B cell (primary cell): Measurements from ENCODE around the gene CSNK1G1. TPM values are rescaled to one million over a fixed set of nuclear protein-coding genes. Genes with fewer than 3 reads are reported as not detected.

Source experiments
- ATAC-seq: fragments of 200-7000 bp; cut with Tn5 transposase; one replicate; pipeline ENCODE4 v1.10.0; 2021; ENCODE audit warnings: low read depth, mild to moderate bottlenecking, moderate number of reproducible peaks, moderate library complexity
- CTCF ChIA-PET: fragments of 350-600 bp; sonication (Branson Sonifier 250); formaldehyde crosslinking; loops from one replicate; lab custom pipeline; 2021; ENCODE audit warnings: antibody characterized with exemption, inconsistent platforms; lab: Charles Lee
- POLR2A ChIA-PET: fragments of 350-600 bp; sonication (Branson Sonifier 250); formaldehyde crosslinking; loops from one replicate; lab custom pipeline; 2021; ENCODE audit warnings: antibody characterized with exemption; lab: Charles Lee
- DNase-seq: peaks from one replicate; pipeline ENCODE4 v3.0.0; 2013
- H2AFZ ChIP-seq: 2 replicates; pipeline ENCODE4 v1.6.1; 2012; ENCODE audit warnings: mild to moderate bottlenecking, low read depth, low read length; ENCODE audit not compliant: insufficient read depth, poor library complexity, severe bottlenecking
- H3K27ac ChIP-seq, 2 donors: 1 replicate in 1 of 2; 2 replicates in 1 of 2; pipeline ENCODE4 v1.5.1; 2012 to 2013; ENCODE audit warnings: low read length in 2 of 2, mild to moderate bottlenecking in 2 of 2, moderate library complexity in 1 of 2
- H3K27me3 ChIP-seq, 4 experiments: fragments of 200-600 bp in 1 of 4; sonication (generic) in 1 of 4; replicated peaks in 1 of 4; 1 replicate in 2 of 4; 2 replicates in 2 of 4; pipeline versions ENCODE4 v1.6.1 to v1.7.0; 2013 to 2016; ENCODE audit warnings: low read length in 3 of 4, mild to moderate bottlenecking in 2 of 4, mixed read lengths in 1 of 4, moderate library complexity in 1 of 4; ENCODE audit not compliant: insufficient read depth in 4 of 4, control insufficient read depth in 3 of 4; ENCODE audit errors: control extremely low read depth in 1 of 4
- H3K36me3 ChIP-seq, 2 experiments: replicated peaks in 1 of 2; 1 replicate in 1 of 2; 2 replicates in 1 of 2; pipeline versions ENCODE4 v1.6.1 to v1.7.1; 2013; ENCODE audit warnings: low read length in 1 of 2; ENCODE audit not compliant: insufficient read depth in 2 of 2, control insufficient read depth in 1 of 2; ENCODE audit errors: control extremely low read depth in 1 of 2, extremely low read depth in 1 of 2
- H3K4me1 ChIP-seq, 2 donors: fragments of 200-600 bp in 1 of 2; sonication (generic) in 1 of 2; 1 replicate in 1 of 2; 2 replicates in 1 of 2; pipeline versions ENCODE4 v1.5.1 to v1.6.1; 2013 to 2017; ENCODE audit warnings: low read length in 2 of 2; ENCODE audit not compliant: control insufficient read depth in 2 of 2, insufficient read depth in 2 of 2
- H3K4me2 ChIP-seq: replicated peaks from 2 replicates; pipeline ENCODE3; 2012; ENCODE audit warnings: mild to moderate bottlenecking, low read depth, low read length; ENCODE audit not compliant: poor library complexity, severe bottlenecking
- H3K4me3 ChIP-seq, 5 experiments: fragments of 200-600 bp in 1 of 5; sonication (generic) in 1 of 5; 1 replicate in 3 of 5; 2 replicates in 2 of 5; pipeline versions ENCODE4 v1.5.1 to v1.7.0; 2011 to 2016; ENCODE audit warnings: low read length in 4 of 5, mild to moderate bottlenecking in 4 of 5, low read depth in 2 of 5, control low read depth in 1 of 5, moderate library complexity in 1 of 5; ENCODE audit not compliant: insufficient read depth in 1 of 5; ENCODE audit errors: control extremely low read depth in 1 of 5, extremely low read depth in 1 of 5
- H3K79me2 ChIP-seq: fragments of 200-600 bp; sonication (generic); one replicate; pipeline ENCODE4 v1.6.0; 2016; ENCODE audit warnings: low read length; ENCODE audit not compliant: control insufficient read depth, insufficient read depth
- H3K9ac ChIP-seq: fragments of 200-600 bp; sonication (generic); 2 replicates; pipeline ENCODE4 v1.6.1; 2017; ENCODE audit warnings: mild to moderate bottlenecking, low read length, moderate library complexity
- H3K9me3 ChIP-seq, 3 donors: one replicate each; pipeline versions ENCODE4 v1.6.1 to v1.7.1; 2013; ENCODE audit warnings: low read length in 2 of 3; ENCODE audit not compliant: control insufficient read depth in 2 of 3, insufficient read depth in 1 of 3; ENCODE audit errors: control extremely low read depth in 1 of 3
- H4K20me1 ChIP-seq: 2 replicates; pipeline ENCODE4 v1.6.0; 2012; ENCODE audit warnings: mild to moderate bottlenecking, low read length; ENCODE audit not compliant: insufficient read depth, control insufficient read depth, poor library complexity, severe bottlenecking
- H3K27ac Mint-ChIP-seq: one replicate; pipeline ENCODE4 v1.8.0; 2021; ENCODE audit warnings: mixed read lengths
- H3K27me3 Mint-ChIP-seq: one replicate; pipeline ENCODE4 v1.8.0; 2021; ENCODE audit warnings: mixed read lengths
- H3K4me1 Mint-ChIP-seq: one replicate; pipeline ENCODE4 v1.8.0; 2021; ENCODE audit warnings: mixed read lengths
- H3K4me3 Mint-ChIP-seq: one replicate; pipeline ENCODE4 v1.8.0; 2021; ENCODE audit warnings: mixed read lengths
- H3K9me3 Mint-ChIP-seq: one replicate; pipeline ENCODE4 v1.8.0; 2022; ENCODE audit warnings: mixed read lengths; ENCODE audit not compliant: insufficient read depth
- CTCF ChIP-seq: fragments of 200-600 bp; IDR thresholded peaks from one replicate; pipeline ENCODE4 v1.8.0; 2022; ENCODE audit warnings: antibody characterized with exemption, mild to moderate bottlenecking
- EZH2 ChIP-seq: IDR thresholded peaks from 2 replicates; pipeline ENCODE4 v1.6.1; 2012; ENCODE audit warnings: borderline replicate concordance, low read depth, mild to moderate bottlenecking, moderate library complexity, low read length; ENCODE audit not compliant: insufficient read depth, poor library complexity, severe bottlenecking
- WGBS: methylation state at CpG from one replicate; pipeline ENCODE4 v1.1.5; 2013; ENCODE audit warnings: missing lambda C conversion rate; ENCODE audit not compliant: insufficient coverage; 5-methylcytosine and 5-hydroxymethylcytosine counted together
- intact Hi-C: fragments of 100-400 bp; cut with micrococcal nuclease; formaldehyde crosslinking; loops from one replicate; pipeline ENCODE4 v1.10.0; 2022
- polyA plus RNA-seq: library from polyadenylated mRNA; depleted of rRNA; stranded (reverse); fragments of >200 nt; gene quantifications from 2 replicates; pipeline ENCODE4 v1.2.3, GENCODE V29; 2012
- total RNA-seq, 2 donors: library from RNA; stranded (reverse); fragments of 120-200 nt in 1 of 2; gene quantifications; 1 replicate in 1 of 2; 2 replicates in 1 of 2; pipeline versions ENCODE4 v1.2.3 to v1.2.4, GENCODE V29; 2013 to 2022

CSNK1G1 gene
- total and polyA plus RNA-seq, 2 donors (not counting 1 experiment from before 2014, with no cell fraction given): 5.2 to 40.3 TPM

- CTCF ChIA-PET: interaction anchor here (0.7 to 1.5 kb wide), 8 partner anchors 30 to 526 kb away, joined by 3 to 7 read pairs (median 4); partner anchors contain the start of gene TRIP4
- no peaks in the 10 kb centered on the region for H3K79me2 ChIP-seq
- Mint-ChIP-seq H3K4me1 (peaks cover 1% of the 10 kb centered on the region), H3K27me3 (no peaks in the 10 kb centered on the region), H3K4me3 (no peak overlapping the region), H3K9me3 (no peaks in the 10 kb centered on the region), H3K27ac (no peak overlapping the region)
- TF ChIP-seq CTCF (no peak), EZH2 (no peak)
- POLR2A ChIA-PET: interaction anchor here (0.7 kb wide), 1 partner anchor 188 kb away, joined by 4 read pairs; no protein-coding TSS in a partner anchor
- peaks cover 0 to 8% of the 10 kb centered on the region in 2 experiments for H3K36me3 ChIP-seq
- H3K27ac ChIP-seq: no peak overlapping the region
- DNase-seq (no peak), ATAC-seq (no peak)
- no peak overlapping the region for H3K9ac ChIP-seq
- H3K4me2 ChIP-seq: no peak overlapping the region
- H3K9me3 ChIP-seq: no peaks in the 10 kb centered on the region
- 83% methylated on average over 1 of the region's 2 CpGs for WGBS
- H3K4me3 ChIP-seq: no peak overlapping the region
- H4K20me1 ChIP-seq: no peaks in the 10 kb centered on the region
- H2AFZ ChIP-seq: no peak overlapping the region
- no peaks in the 10 kb centered on the region for H3K27me3 ChIP-seq
- intact Hi-C loops: no loop called here
- no peaks in the 10 kb centered on the region for H3K4me1 ChIP-seq
Measured at GRCh38 chr15:64210371-64210770, 145.6 kb downstream of the CSNK1G1 start.

DNA sequence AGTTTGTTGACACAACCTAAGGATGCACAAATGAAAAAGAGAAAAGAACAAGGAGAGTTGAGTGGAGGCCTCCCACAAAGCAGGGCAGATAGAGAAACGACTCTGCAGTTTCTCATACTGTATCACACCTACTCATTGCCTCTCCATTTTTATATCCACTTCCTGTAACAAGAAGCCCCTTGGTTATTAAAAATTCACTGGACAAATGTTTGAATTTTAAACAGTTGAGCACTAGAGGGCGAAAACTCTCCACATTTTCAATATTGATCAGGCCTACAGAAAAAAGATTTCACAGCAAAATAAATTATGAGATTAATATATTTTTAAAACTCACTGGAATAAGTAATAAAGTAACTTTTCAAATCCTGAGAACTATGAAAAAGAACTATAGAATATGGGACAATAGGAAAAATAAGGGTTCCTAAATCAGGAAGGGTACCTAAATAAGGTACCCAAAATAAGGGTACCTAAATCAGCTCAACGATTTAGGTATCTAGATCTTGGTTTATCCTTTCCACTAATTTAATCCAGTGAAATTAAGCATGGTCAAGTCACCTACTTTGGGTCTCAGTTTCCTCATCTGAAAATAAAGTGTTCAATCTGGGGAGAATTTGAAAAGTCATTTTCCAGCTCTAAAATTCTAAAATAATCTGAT lies 146.2 kb downstream of the CSNK1G1 start:
- Histone ChIP-seq H3K9me3 (no peaks in the 10 kb centered on the region), H3K36me3 (peaks cover 0 to 8% of the 10 kb centered on the region in 2 experiments), H2AFZ (no peak overlapping the region), H3K9ac (no peak overlapping the region), H3K4me3 (no peak overlapping the region), H3K79me2 (no peaks in the 10 kb centered on the region), H3K4me2 (no peak overlapping the region), H4K20me1 (no peaks in the 10 kb centered on the region), H3K4me1 (no peaks in the 10 kb centered on the region), H3K27me3 (no peaks in the 10 kb centered on the region), H3K27ac (no peak overlapping the region)
- WGBS: 80% methylated on average over 1 of the region's 3 CpGs
- Mint-ChIP-seq H3K27ac (no peak overlapping the region), H3K27me3 (no peaks in the 10 kb centered on the region), H3K9me3 (no peaks in the 10 kb centered on the region), H3K4me3 (no peak overlapping the region), H3K4me1 (peaks cover 1% of the 10 kb centered on the region)
- peak; percentile 60 for TF ChIP-seq CTCF
- TF ChIP-seq EZH2: no peak
- ATAC-seq (no peak), DNase-seq (peak; percentile 36)
- ChIA-PET POLR2A (interaction anchor here (0.7 kb wide), 1 partner anchor 189 kb away, joined by 4 read pairs; no protein-coding TSS in a partner anchor), CTCF (interaction anchor here (0.7 to 1.5 kb wide), 8 partner anchors 30 to 527 kb away, joined by 3 to 7 read pairs (median 4); partner anchors contain the start of gene TRIP4)
- intact Hi-C loops: loop anchor here (1.0 kb wide), 1 partner anchor 47 kb away; the partner anchor contains the start of gene PPIB
